Neuronal stem cell (in vitro differentiated cells): ENCODE results near the gene GALNS.
A peak's percentile ranks its signal among the peaks of the same experiment; 100 is the strongest.

Source experiments
- DNase-seq: peaks from one replicate; pipeline ENCODE4 v3.0.0-alpha.2; 2013; ENCODE audit warnings: low spot score
- H2AFZ ChIP-seq: one replicate; pipeline ENCODE4 v1.6.1; 2013; ENCODE audit warnings: mild to moderate bottlenecking, low read length, inconsistent platforms
- H2AK5ac ChIP-seq: 2 replicates; pipeline ENCODE4 v1.6.1; 2013; ENCODE audit warnings: low read depth, mild to moderate bottlenecking, inconsistent platforms, low read length, moderate library complexity, mixed read lengths
- H2BK120ac ChIP-seq: 2 replicates; pipeline ENCODE4 v1.6.1; 2013; ENCODE audit warnings: low read depth, mild to moderate bottlenecking, inconsistent platforms, low read length, moderate library complexity, mixed read lengths
- H2BK12ac ChIP-seq: one replicate; pipeline ENCODE4 v1.6.1; 2013; ENCODE audit warnings: low read length, inconsistent platforms
- H2BK15ac ChIP-seq: 2 replicates; pipeline ENCODE4 v1.6.1; 2013; ENCODE audit warnings: mild to moderate bottlenecking, low read length, inconsistent platforms, mixed read lengths
- H2BK5ac ChIP-seq: one replicate; pipeline ENCODE4 v1.6.1; 2013; ENCODE audit warnings: inconsistent platforms, mild to moderate bottlenecking, low read length, moderate library complexity
- H3K14ac ChIP-seq: one replicate; pipeline ENCODE4 v1.6.1; 2013; ENCODE audit warnings: low read length, inconsistent platforms
- H3K18ac ChIP-seq: 2 replicates; pipeline ENCODE4 v1.6.1; 2013; ENCODE audit warnings: low read length, inconsistent platforms
- H3K23ac ChIP-seq: 2 replicates; pipeline ENCODE4 v1.6.1; 2013; ENCODE audit warnings: low read depth, mild to moderate bottlenecking, mixed read lengths, low read length, inconsistent platforms; ENCODE audit not compliant: poor library complexity
- H3K27ac ChIP-seq: replicated peaks from 3 replicates; pipeline ENCODE4 v1.5.1; 2013; ENCODE audit warnings: low read length, inconsistent platforms
- H3K27me3 ChIP-seq, 3 experiments: 2 replicates each; pipeline ENCODE4 v1.6.1; 2013; ENCODE audit warnings: low read length in 3 of 3, mild to moderate bottlenecking in 2 of 3, inconsistent platforms in 1 of 3, low read depth in 1 of 3, mixed read lengths in 1 of 3, moderate library complexity in 1 of 3; ENCODE audit not compliant: control insufficient read depth in 3 of 3, insufficient read depth in 3 of 3
- H3K36me3 ChIP-seq, 2 donors: replicated peaks in 1 of 2; 2 replicates each; pipeline ENCODE4 v1.6.1; 2013; ENCODE audit warnings: low read length in 2 of 2; ENCODE audit not compliant: control insufficient read depth in 2 of 2, insufficient read depth in 2 of 2
- H3K4ac ChIP-seq: 2 replicates; pipeline ENCODE4 v1.6.1; 2013; ENCODE audit warnings: inconsistent platforms, mild to moderate bottlenecking, low read length, moderate library complexity
- H3K4me1 ChIP-seq, 2 donors: 1 replicate in 1 of 2; 2 replicates in 1 of 2; pipeline ENCODE4 v1.6.1; 2013; ENCODE audit warnings: low read length in 2 of 2, low read depth in 1 of 2; ENCODE audit not compliant: control insufficient read depth in 2 of 2, insufficient read depth in 1 of 2
- H3K4me2 ChIP-seq: one replicate; pipeline ENCODE4 v1.6.1; 2013; ENCODE audit warnings: mild to moderate bottlenecking, low read length, inconsistent platforms; ENCODE audit not compliant: insufficient read depth, poor library complexity, severe bottlenecking
- H3K4me3 ChIP-seq, 2 donors: 2 replicates each; pipeline ENCODE4 v1.5.1; 2013; ENCODE audit warnings: low read length in 2 of 2, mild to moderate bottlenecking in 2 of 2, inconsistent platforms in 1 of 2, moderate library complexity in 1 of 2
- H3K79me1 ChIP-seq: one replicate; pipeline ENCODE4 v1.6.1; 2013; ENCODE audit warnings: low read depth, mild to moderate bottlenecking, inconsistent platforms, low read length, moderate library complexity
- H3K9ac ChIP-seq: one replicate; pipeline ENCODE4 v1.6.1; 2013; ENCODE audit warnings: mild to moderate bottlenecking, low read depth, low read length, inconsistent platforms; ENCODE audit not compliant: poor library complexity
- H3K9me3 ChIP-seq, 2 donors: replicated peaks in 1 of 2; 2 replicates each; pipeline versions ENCODE3 to v1.6.1; 2013; ENCODE audit warnings: low read length in 2 of 2, mild to moderate bottlenecking in 2 of 2, inconsistent platforms in 1 of 2, low read depth in 1 of 2, mixed read lengths in 1 of 2, moderate library complexity in 1 of 2; ENCODE audit not compliant: control insufficient read depth in 2 of 2, insufficient read depth in 1 of 2
- H4K8ac ChIP-seq: one replicate; pipeline ENCODE4 v1.6.1; 2013; ENCODE audit warnings: low read depth, mild to moderate bottlenecking, inconsistent platforms, low read length, moderate library complexity
- H4K91ac ChIP-seq: one replicate; pipeline ENCODE4 v1.6.1; 2013; ENCODE audit warnings: low read length, low read depth, mild to moderate bottlenecking, inconsistent platforms; ENCODE audit not compliant: poor library complexity
- WGBS, 2 donors: extraction: QIAGEN DNeasy Blood & Tissue Kit; methylation state at CpG; one replicate each; pipeline ENCODE4 v1.1.7; 2013; ENCODE audit warnings: missing lambda C conversion rate in 2 of 2, mixed read lengths in 1 of 2; ENCODE audit not compliant: insufficient read length in 2 of 2, insufficient replicate concordance in 1 of 2; ENCODE audit errors: extremely low coverage in 2 of 2; 5-methylcytosine and 5-hydroxymethylcytosine counted together

Gene GALNS

GRCh38 chr16:88863426-88863825, 6.7 kb upstream of the GALNS start:
- Histone ChIP-seq H2BK120ac (no peak overlapping the region), H3K4me2 (no peak overlapping the region), H2BK12ac (no peak overlapping the region), H3K36me3 (peaks cover 17 to 32% of the 10 kb centered on the region in 2 donors), H3K4ac (no peak overlapping the region), H2AK5ac (no peak overlapping the region), H3K27ac (no peak overlapping the region), H3K23ac (no peak overlapping the region), H4K91ac (no peak overlapping the region), H4K8ac (no peak overlapping the region), H3K27me3 (peaks cover 0 to 21% (median 0%) of the 10 kb centered on the region in 3 experiments), H3K9me3 (no peaks in the 10 kb centered on the region), H3K4me1 (peaks cover 0 to 2% of the 10 kb centered on the region in 2 donors), H3K14ac (no peak overlapping the region), H3K4me3 (no peak overlapping the region), H2BK15ac (no peak overlapping the region), H3K18ac (no peak overlapping the region), H3K9ac (no peak overlapping the region), H3K79me1 (peaks cover 2% of the 10 kb centered on the region), H2AFZ (no peak overlapping the region), H2BK5ac (no peak overlapping the region)
- DNase-seq: no peak
- no CpG with 5 or more reads among the region's 13 CpGs for WGBS, 2 donors

GRCh38 chr16:88862968-88863367, 6.2 kb upstream of the GALNS start:
- Histone ChIP-seq H2AFZ (no peak overlapping the region), H3K9ac (no peak overlapping the region), H3K36me3 (peaks cover 17 to 32% of the 10 kb centered on the region in 2 donors), H4K8ac (peak overlapping the region; percentile 65), H2BK15ac (no peak overlapping the region), H2BK5ac (no peak overlapping the region), H3K4me2 (no peak overlapping the region), H2BK12ac (no peak overlapping the region), H3K27ac (no peak overlapping the region), H3K27me3 (peaks cover 0 to 19% (median 0%) of the 10 kb centered on the region in 3 experiments), H3K23ac (no peak overlapping the region), H3K14ac (no peak overlapping the region), H3K79me1 (peaks cover 2% of the 10 kb centered on the region), H3K9me3 (no peaks in the 10 kb centered on the region), H2AK5ac (no peak overlapping the region), H3K18ac (no peak overlapping the region), H3K4ac (no peak overlapping the region), H4K91ac (no peak overlapping the region), H3K4me1 (peaks cover 2 to 4% of the 10 kb centered on the region in 2 donors), H3K4me3 (peak overlapping the region in 1 of 2 donors; percentile 43), H2BK120ac (no peak overlapping the region)
- no peak for DNase-seq
- WGBS, 2 donors: no CpG with 5 or more reads among the region's 25 CpGs

GRCh38 chr16:88861359-88861758, 4.6 kb upstream of the GALNS start:
- H3K4me3 ChIP-seq: no peak overlapping the region
- H3K23ac ChIP-seq: no peak overlapping the region
- H2BK15ac ChIP-seq: no peak overlapping the region
- no peak for DNase-seq
- no peak overlapping the region for H3K14ac ChIP-seq
- no peak overlapping the region for H2BK120ac ChIP-seq
- peaks cover 9% of the 10 kb centered on the region for H3K79me1 ChIP-seq
- H3K18ac ChIP-seq: no peak overlapping the region
- peaks cover 3 to 5% of the 10 kb centered on the region in 2 donors for H3K4me1 ChIP-seq
- H3K27ac ChIP-seq: no peak overlapping the region
- H4K8ac ChIP-seq: no peak overlapping the region
- H3K4ac ChIP-seq: no peak overlapping the region
- no peak overlapping the region for H3K4me2 ChIP-seq
- no peak overlapping the region for H2AFZ ChIP-seq
- peaks cover 17 to 32% of the 10 kb centered on the region in 2 donors for H3K36me3 ChIP-seq
- H3K9ac ChIP-seq: no peak overlapping the region
- no peak overlapping the region for H2BK5ac ChIP-seq
- no CpG with 5 or more reads among the region's 19 CpGs for WGBS, 2 donors
- peaks cover 0 to 8% (median 0%) of the 10 kb centered on the region in 3 experiments for H3K27me3 ChIP-seq
- no peaks in the 10 kb centered on the region for H3K9me3 ChIP-seq
- no peak overlapping the region for H4K91ac ChIP-seq
- H2AK5ac ChIP-seq: no peak overlapping the region
- no peak overlapping the region for H2BK12ac ChIP-seq

- Histone ChIP-seq H3K18ac (no peak overlapping the region), H4K91ac (no peak overlapping the region), H3K27me3 (no peaks in the 10 kb centered on the region), H3K27ac (no peak overlapping the region), H2AFZ (no peak overlapping the region), H3K9me3 (no peaks in the 10 kb centered on the region), H2BK12ac (no peak overlapping the region), H3K4me2 (no peak overlapping the region), H3K23ac (no peak overlapping the region), H3K4ac (no peak overlapping the region), H2BK120ac (no peak overlapping the region), H2AK5ac (no peak overlapping the region), H2BK15ac (no peak overlapping the region), H3K79me1 (peaks cover 13% of the 10 kb centered on the region), H3K4me1 (peaks cover 11 to 13% of the 10 kb centered on the region in 2 donors), H3K4me3 (no peak overlapping the region), H4K8ac (no peak overlapping the region), H3K36me3 (peaks cover 17 to 32% of the 10 kb centered on the region in 2 donors), H3K9ac (no peak overlapping the region), H2BK5ac (no peak overlapping the region), H3K14ac (no peak overlapping the region)
- DNase-seq: no peak
- no CpG with 5 or more reads among the region's 20 CpGs for WGBS, 2 donors
Measured at GRCh38 chr16:88859381-88860091, 2.8 kb upstream of the GALNS start.
